ENCODE results near the gene AKAP13.
A peak's percentile ranks its signal among the peaks of the same experiment; 100 is the strongest.

The AKAP13 gene

DNA sequence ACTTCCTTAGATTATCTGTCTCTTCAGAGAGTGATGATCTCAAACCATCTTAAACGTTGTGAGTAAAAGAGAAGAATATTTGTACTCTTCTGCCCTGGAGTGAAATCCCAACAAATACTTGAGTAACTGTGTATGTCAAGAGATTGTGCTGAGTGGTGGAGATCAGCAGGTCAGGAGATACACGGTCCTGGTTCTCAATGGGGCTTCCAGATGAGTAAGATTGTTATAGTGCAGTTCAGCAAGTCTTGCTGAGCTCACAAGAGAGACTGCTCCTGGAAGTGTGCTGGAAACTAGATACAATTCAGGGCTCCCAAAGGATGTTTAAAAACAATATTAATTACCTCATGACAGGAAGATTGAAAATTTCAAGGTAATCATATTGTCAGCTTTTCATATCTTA, 184.3 kb downstream of the AKAP13 start:
- Histone ChIP-seq H3K27me3 (no peaks in the 10 kb centered on the region), H3K4me3 (ENCODE audit: low read depth in 1 of 2, low read length in 1 of 2) (no peak overlapping the region), H3K36me3 (no peaks in the 10 kb centered on the region), H3K9me3 (no peaks in the 10 kb centered on the region), H3K4me1 (ENCODE audit: control insufficient read depth in 1 of 2, insufficient read depth in 1 of 2, low read depth in 1 of 2, low read length in 1 of 2) (peaks cover 8 to 31% of the 10 kb centered on the region in 2 experiments), H3K27ac (peak overlapping the region; percentile 54)
- TF ChIP-seq, protein P1, sequence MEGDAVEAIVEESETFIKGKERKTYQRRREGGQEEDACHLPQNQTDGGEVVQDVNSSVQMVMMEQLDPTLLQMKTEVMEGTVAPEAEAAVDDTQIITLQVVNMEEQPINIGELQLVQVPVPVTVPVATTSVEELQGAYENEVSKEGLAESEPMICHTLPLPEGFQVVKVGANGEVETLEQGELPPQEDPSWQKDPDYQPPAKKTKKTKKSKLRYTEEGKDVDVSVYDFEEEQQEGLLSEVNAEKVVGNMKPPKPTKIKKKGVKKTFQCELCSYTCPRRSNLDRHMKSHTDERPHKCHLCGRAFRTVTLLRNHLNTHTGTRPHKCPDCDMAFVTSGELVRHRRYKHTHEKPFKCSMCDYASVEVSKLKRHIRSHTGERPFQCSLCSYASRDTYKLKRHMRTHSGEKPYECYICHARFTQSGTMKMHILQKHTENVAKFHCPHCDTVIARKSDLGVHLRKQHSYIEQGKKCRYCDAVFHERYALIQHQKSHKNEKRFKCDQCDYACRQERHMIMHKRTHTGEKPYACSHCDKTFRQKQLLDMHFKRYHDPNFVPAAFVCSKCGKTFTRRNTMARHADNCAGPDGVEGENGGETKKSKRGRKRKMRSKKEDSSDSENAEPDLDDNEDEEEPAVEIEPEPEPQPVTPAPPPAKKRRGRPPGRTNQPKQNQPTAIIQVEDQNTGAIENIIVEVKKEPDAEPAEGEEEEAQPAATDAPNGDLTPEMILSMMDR (IDR thresholded peaks at IDR 0.05), result no peak

DNA sequence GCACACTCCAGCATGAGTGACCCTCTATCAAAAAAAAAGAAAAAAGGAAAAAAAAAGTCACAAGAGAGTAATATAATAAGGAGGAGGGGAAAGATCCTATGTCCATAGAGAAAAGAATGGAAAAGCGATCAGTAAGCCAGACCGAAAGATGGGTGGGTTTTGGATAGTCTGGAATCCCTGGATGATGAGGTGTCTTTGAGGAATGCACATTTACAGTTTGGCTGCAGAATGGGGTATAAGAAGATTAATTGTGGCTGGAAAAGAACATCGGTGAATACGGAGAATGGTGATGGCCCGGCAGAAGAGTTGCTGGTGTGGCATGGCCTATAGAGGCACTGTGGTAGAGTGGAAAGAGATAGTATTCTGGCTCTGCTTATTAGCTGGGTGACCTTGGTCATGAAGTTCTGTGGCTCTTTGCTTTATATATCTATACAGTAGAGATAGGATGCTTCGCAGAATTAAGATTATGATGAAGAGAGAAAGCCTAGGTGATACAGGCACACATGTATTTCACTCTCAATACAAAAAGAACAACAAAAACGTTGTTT, 187.9 kb downstream of the AKAP13 start:
- Histone ChIP-seq H3K27ac (peak overlapping the region; percentile 65), H3K4me3 (ENCODE audit: low read depth in 1 of 2, low read length in 1 of 2) (no peak overlapping the region), H3K4me1 (ENCODE audit: control insufficient read depth in 1 of 2, insufficient read depth in 1 of 2, low read depth in 1 of 2, low read length in 1 of 2) (peaks cover 20 to 33% of the 10 kb centered on the region in 2 experiments), H3K27me3 (no peaks in the 10 kb centered on the region), H3K9me3 (no peaks in the 10 kb centered on the region), H3K36me3 (no peaks in the 10 kb centered on the region)
- TF ChIP-seq, protein P1 (IDR thresholded peaks at IDR 0.05), result no peak

DNA sequence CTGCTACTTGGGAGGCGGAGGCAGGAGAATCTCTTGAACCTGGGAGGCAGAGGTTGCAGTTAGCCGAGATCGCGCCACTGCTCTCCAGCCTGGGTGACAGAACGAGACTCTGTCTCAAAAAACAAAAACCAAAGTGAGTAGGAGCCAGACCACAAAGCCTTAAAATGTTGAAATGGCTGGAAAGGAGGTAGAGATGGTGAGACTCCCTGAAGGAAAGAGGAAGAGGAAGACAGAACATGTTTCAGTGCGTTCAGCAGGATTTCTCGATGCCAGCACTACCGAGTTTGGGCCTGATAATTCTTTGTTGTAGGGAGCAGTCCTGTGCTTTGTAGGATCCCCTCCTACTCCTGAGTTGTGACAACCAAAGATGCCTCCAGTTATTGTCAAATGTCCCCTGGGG, 189.9 kb downstream of the AKAP13 start:
- Histone ChIP-seq H3K27ac (peak overlapping the region; percentile 79), H3K4me1 (ENCODE audit: control insufficient read depth in 1 of 2, insufficient read depth in 1 of 2, low read depth in 1 of 2, low read length in 1 of 2) (peaks cover 18% of the 10 kb centered on the region in 2 experiments), H3K27me3 (no peaks in the 10 kb centered on the region), H3K9me3 (no peaks in the 10 kb centered on the region), H3K36me3 (peaks cover 5% of the 10 kb centered on the region), H3K4me3 (ENCODE audit: low read depth in 1 of 2, low read length in 1 of 2) (no peak overlapping the region)
- TF ChIP-seq, protein P1 (IDR thresholded peaks at IDR 0.05), result no peak

DNA sequence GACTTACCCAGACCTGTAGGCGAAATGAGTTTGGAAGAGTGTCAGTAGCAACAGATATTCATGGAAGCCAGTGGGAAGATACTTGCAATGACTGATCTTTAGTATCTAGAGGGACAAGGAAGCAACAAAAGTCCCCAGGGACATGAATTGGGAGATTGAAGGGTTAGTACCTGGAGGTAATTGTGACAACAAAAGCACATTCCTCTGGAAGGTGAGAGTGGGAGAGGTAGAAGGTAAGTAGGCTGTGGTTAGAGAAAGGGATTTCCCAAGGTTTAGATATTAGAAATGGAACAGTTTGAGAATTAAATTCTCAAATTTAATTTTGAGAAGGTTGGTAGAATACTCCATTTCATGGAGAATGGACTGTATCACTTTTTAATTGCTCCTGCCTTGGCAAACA, 191.4 kb downstream of the AKAP13 start:
- H3K27me3 ChIP-seq, result no peaks in the 10 kb centered on the region
- peak overlapping the region; percentile 29 for H3K27ac ChIP-seq
- no peak overlapping the region for H3K4me3 ChIP-seq (ENCODE audit: low read depth in 1 of 2, low read length in 1 of 2)
- no peaks in the 10 kb centered on the region for H3K9me3 ChIP-seq
- peaks cover 17% of the 10 kb centered on the region in 2 experiments for H3K4me1 ChIP-seq (ENCODE audit: control insufficient read depth in 1 of 2, insufficient read depth in 1 of 2, low read depth in 1 of 2, low read length in 1 of 2)
- TF ChIP-seq, protein P1 (IDR thresholded peaks at IDR 0.05), result no peak
- peaks cover 19% of the 10 kb centered on the region for H3K36me3 ChIP-seq

DNA sequence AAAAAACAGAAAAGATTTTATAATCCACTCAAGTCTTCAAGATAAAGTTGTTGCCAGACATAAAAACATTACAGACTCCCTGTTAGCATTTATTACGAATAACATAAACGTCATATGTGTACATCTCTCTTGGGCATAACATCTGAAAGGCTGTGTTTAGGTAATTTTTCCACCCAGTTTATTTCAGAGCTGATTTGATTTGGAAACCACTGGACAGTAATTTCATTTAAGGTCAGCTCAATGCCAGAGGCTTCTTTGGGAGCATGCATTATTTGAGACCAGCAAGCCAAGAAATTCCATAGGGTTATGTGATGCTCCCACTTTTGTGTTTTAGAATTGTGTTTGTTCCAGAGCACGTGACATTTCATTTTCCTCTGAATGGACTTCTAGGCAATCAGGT, 196.0 kb downstream of the AKAP13 start:
- Histone ChIP-seq H3K36me3 (peaks cover 58% of the 10 kb centered on the region), H3K27ac (no peak overlapping the region), H3K9me3 (no peaks in the 10 kb centered on the region), H3K4me3 (ENCODE audit: low read depth in 1 of 2, low read length in 1 of 2) (no peak overlapping the region), H3K4me1 (ENCODE audit: control insufficient read depth in 1 of 2, insufficient read depth in 1 of 2, low read depth in 1 of 2, low read length in 1 of 2) (peaks cover 16 to 19% of the 10 kb centered on the region in 2 experiments), H3K27me3 (no peaks in the 10 kb centered on the region)
- TF ChIP-seq, protein P1 (IDR thresholded peaks at IDR 0.05), result no peak
